GM20000 (cell line): ENCODE results near the gene OR10A4.
"Not testable (repeated sequence)": the region's sequence is repeated elsewhere in the genome, so short reads cannot be mapped to it uniquely, and the experiment has no call there.

Source experiments
- DNase-seq: peaks from one replicate; pipeline ENCODE4 v3.0.0; 2012; ENCODE audit warnings: low spot score
- TF ChIP-seq, protein P1 (sequence below): IDR thresholded peaks from 2 replicates; pipeline ENCODE4 v1.5.1; 2012; ENCODE audit warnings: mild to moderate bottlenecking, control low read depth; ENCODE audit errors: extremely low read depth, missing control alignments

Gene OR10A4

GRCh38 chr11:6895010-6895409 is 18.6 kb downstream of the OR10A4 start:
- peak; percentile 17 for DNase-seq
- TF ChIP-seq, protein P1, sequence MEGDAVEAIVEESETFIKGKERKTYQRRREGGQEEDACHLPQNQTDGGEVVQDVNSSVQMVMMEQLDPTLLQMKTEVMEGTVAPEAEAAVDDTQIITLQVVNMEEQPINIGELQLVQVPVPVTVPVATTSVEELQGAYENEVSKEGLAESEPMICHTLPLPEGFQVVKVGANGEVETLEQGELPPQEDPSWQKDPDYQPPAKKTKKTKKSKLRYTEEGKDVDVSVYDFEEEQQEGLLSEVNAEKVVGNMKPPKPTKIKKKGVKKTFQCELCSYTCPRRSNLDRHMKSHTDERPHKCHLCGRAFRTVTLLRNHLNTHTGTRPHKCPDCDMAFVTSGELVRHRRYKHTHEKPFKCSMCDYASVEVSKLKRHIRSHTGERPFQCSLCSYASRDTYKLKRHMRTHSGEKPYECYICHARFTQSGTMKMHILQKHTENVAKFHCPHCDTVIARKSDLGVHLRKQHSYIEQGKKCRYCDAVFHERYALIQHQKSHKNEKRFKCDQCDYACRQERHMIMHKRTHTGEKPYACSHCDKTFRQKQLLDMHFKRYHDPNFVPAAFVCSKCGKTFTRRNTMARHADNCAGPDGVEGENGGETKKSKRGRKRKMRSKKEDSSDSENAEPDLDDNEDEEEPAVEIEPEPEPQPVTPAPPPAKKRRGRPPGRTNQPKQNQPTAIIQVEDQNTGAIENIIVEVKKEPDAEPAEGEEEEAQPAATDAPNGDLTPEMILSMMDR = no peak

- TF ChIP-seq, protein P1 = no peak
- no peak for DNase-seq
These were observed 22.5 kb downstream of the OR10A4 start for GRCh38 chr11:6898911-6899310.

DNA sequence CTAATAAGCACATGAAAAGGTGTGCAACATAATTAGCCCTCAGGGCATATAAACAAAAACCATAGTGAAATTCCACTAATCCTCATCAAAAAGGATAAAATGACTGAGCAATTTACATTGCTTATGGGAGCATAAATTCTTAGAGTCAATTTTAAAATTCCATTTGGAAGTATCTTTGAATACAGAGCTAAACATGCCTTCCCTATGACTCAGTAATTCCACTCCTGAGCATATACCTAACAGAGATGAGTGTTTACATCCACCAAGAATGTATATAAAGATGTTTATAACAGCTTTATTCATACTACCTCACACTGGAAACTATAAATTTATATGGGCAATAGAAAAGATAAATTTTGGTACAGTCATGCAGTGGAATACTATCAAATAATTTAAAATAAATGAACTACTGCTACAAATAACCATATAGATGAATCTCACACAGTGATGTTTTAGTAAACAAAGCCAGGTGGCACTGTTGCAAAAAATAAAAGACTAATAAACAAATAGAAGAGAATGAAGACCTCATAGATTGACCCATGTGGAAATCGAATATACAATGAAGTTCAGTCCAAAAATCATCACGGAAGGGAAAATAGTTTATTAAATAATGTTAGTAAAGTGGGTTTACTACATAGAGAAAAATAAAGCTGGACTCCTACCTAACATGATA is 24.0 kb downstream of the OR10A4 start:
- DNase-seq = no peak
- TF ChIP-seq, protein P1 = no peak

- not testable (repeated sequence) for DNase-seq
These were observed 28.4 kb downstream of the OR10A4 start for GRCh38 chr11:6904804-6905203.

GRCh38 chr11:6911378-6911777 is 35.0 kb downstream of the OR10A4 start:
- no peak for DNase-seq
- TF ChIP-seq, protein P1 = no peak

DNA sequence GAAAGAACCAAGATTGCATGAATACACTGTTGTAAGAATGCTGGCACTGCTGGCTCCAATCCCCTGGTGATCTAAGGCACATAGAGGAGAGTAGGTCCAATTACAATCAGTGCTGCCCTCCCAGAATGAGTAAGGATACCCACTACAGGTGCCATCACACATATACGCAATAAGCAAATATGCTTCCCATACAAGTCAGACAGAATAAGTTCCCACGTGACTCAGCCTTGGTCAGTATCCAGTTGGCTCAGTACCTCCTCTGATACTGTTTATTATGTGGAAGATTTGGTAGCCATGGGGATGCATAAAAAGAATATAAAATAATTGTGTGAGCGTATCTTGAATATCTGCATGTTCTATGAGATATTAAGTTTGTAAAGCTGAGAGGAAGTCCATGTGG is 35.5 kb downstream of the OR10A4 start:
- no peak for DNase-seq
- TF ChIP-seq, protein P1 = no peak

GRCh38 chr11:6919698-6920097 is 43.3 kb downstream of the OR10A4 start:
- TF ChIP-seq, protein P1 = no peak
- DNase-seq = no peak

- DNase-seq = no peak
- TF ChIP-seq, protein P1 = no peak
These were observed 44.3 kb downstream of the OR10A4 start, which contains the start of gene OR2D3 for GRCh38 chr11:6920702-6921101. TSS of gene OR2D3 (plus strand) at chr11:6921002. CDS start at chr11:6921002, 0 bp downstream.
